OCI-LY3 (cell line): ENCODE data around the gene CDK3.

ENCODE experiments used
- H2AFZ ChIP-seq: fragments of 200-600, 300-600 bp; shearing (Covaris generic); 2 replicates; pipeline ENCODE4 v1.6.0; 2014; ENCODE audit warnings: antibody characterized with exemption, low read depth, low read length
- H3K27ac ChIP-seq: fragments of 200-600, 300-600 bp; sonication (generic); 2 replicates; pipeline ENCODE4 v1.5.1; 2014; ENCODE audit warnings: mild to moderate bottlenecking, low read length, moderate library complexity, mixed read lengths
- H3K27me3 ChIP-seq: fragments of 200-600, 300-600 bp; sonication (generic); 2 replicates; pipeline ENCODE4 v1.6.1; 2014; ENCODE audit warnings: low read depth, low read length, mixed read lengths
- H3K36me3 ChIP-seq: fragments of 200-600, 300-600 bp; sonication (generic); replicated peaks from 2 replicates; pipeline ENCODE3; 2014; ENCODE audit warnings: low read depth, low read length, mixed read lengths
- H3K4me1 ChIP-seq: fragments of 300-600, 200-600 bp; sonication (generic); 2 replicates; pipeline ENCODE4 v1.6.1; 2014; ENCODE audit warnings: low read length, mixed read lengths
- H3K4me2 ChIP-seq: fragments of 200-600, 300-600 bp; sonication (generic); 2 replicates; pipeline ENCODE4 v1.6.1; 2014; ENCODE audit warnings: low read length, mixed read lengths
- H3K4me3 ChIP-seq: fragments of 300-600, 200-600 bp; sonication (generic); 2 replicates; pipeline ENCODE4 v1.5.1; 2014; ENCODE audit warnings: antibody characterized with exemption, mild to moderate bottlenecking, low read length, moderate library complexity
- H3K79me2 ChIP-seq: fragments of 300-600, 200-600 bp; shearing (Covaris generic); 2 replicates; pipeline ENCODE4 v1.6.1; 2014; ENCODE audit warnings: mild to moderate bottlenecking, low read length, mixed read lengths
- H3K9ac ChIP-seq: fragments of 300-600, 200-600 bp; shearing (Covaris generic); 2 replicates; pipeline ENCODE4 v1.6.0; 2014; ENCODE audit warnings: mild to moderate bottlenecking, low read length, moderate library complexity
- H3K9me3 ChIP-seq: fragments of 200-600, 300-600 bp; shearing (Covaris generic); 2 replicates; pipeline ENCODE4 v1.6.1; 2014; ENCODE audit warnings: low read length, mixed read lengths; ENCODE audit not compliant: insufficient read depth
- H4K20me1 ChIP-seq: fragments of 200-600, 300-600 bp; sonication (generic); 2 replicates; pipeline ENCODE4 v1.6.1; 2016; ENCODE audit warnings: low read length, mixed read lengths; ENCODE audit not compliant: insufficient read depth
- CTCF ChIP-seq: fragments of 200-600, 300-600 bp; sonication (generic); IDR thresholded peaks from 2 replicates; pipeline ENCODE4 v1.5.1; 2014; ENCODE audit warnings: antibody characterized with exemption, low read length, low read depth
- EZH2phosphoT487 ChIP-seq: fragments of 200-600 bp; shearing (Covaris generic); IDR thresholded peaks from 2 replicates; pipeline ENCODE4 v1.6.1; 2018; ENCODE audit warnings: antibody characterized with exemption, mixed run types, low read depth

CDK3 gene

DNA sequence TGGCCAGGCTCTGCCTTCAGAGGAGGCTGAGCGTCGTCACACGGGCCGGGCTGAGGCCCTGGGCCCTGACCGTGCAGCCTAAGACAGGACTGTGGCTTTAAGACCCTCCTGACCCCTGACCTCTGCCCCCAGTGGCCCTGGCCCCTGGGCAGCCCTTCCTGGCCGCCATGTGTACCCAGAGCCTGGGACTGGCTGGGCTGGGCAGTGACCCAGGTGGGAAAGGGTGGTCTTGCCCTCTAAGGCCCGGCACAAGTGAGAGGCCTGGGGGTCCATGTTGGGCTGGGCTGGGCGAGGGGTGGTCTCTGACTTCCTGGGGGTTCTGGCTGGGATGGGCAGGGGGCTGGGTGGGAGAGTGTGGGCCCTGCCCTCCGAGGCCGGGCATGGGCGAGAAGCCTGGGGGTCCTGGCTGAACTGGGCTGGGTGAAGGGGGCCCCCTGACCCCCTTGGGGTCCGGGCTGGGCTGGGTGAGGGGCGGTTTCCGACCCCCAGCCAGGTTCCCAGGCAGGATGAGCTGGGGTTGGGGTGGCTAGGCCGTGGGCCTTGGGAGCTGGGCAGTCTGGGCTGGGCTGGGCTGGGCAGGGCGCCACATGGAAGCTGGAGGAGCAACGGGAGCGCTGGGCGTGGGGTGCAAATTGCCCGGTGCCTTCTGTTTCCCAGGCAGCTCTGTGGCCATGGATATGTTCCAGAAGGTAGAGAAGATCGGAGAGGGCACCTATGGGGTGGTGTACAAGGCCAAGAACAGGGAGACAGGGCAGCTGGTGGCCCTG, at the start of gene CDK3:
Gene CDK3, plus strand, starts transcription at position 101 of the 767 bp plus-strand sequence. Its CDS starts 571 bp downstream, at position 672.
- no peaks in the 10 kb centered on the region for H3K9me3 ChIP-seq
- H3K4me3 ChIP-seq: no peak within 1 kb of the TSS
- H3K79me2 ChIP-seq: no peaks in the 10 kb centered on the region
- H2AFZ ChIP-seq: no peak within 1 kb of the TSS
- no peaks in the 10 kb centered on the region for H4K20me1 ChIP-seq
- no peaks in the 10 kb centered on the region for H3K27me3 ChIP-seq
- no peak within 1 kb of the TSS for H3K27ac ChIP-seq
- TF ChIP-seq CTCF (no peak; the same call in 1 of the 2 replicates), EZH2phosphoT487 (no peak)
- H3K4me2 ChIP-seq: no peak within 1 kb of the TSS
- H3K9ac ChIP-seq: no peak within 1 kb of the TSS
- H3K36me3 ChIP-seq: no peaks in the 10 kb centered on the region
- peaks cover 9% of the 10 kb centered on the region for H3K4me1 ChIP-seq

DNA sequence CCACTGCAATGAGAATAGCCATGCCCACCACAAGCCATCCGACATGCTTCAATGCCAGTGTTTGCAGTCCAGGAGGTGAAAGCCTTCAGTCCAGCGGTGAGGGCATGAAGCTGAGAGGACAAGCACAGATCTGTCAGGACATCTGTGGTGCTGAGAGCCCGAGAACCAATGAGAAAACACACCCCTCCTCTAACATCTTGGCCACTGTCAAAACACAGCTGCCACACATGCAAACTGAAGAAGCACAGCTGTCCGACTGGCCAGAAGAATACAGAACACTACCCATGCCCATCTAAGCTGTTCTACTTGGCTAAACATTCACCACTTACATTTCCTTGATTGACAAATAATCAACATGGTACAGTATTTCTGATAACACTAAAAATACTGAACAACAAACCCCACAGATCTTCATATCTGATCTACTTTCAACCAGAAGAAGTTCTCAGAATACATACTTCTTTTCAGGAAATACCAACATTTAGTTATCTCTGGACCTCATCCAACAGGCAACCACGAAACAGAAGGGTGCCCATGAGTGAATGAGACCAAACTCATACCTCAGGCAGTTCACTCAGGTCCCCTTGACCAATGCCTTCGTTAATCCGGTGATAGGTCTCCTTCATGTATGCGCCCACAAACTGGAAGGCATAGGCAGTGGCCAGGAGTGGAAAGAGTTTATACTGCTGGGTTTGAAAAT, 49.6 kb upstream of the CDK3 start:
- Histone ChIP-seq H3K4me3 (no peak overlapping the region), H3K36me3 (peaks cover 10% of the 10 kb centered on the region), H3K27ac (no peak overlapping the region), H3K79me2 (no peaks in the 10 kb centered on the region), H4K20me1 (no peaks in the 10 kb centered on the region), H2AFZ (no peak overlapping the region), H3K4me1 (peaks cover 6% of the 10 kb centered on the region; the same call in 1 of the 2 replicates), H3K9ac (no peak overlapping the region), H3K27me3 (no peaks in the 10 kb centered on the region), H3K9me3 (no peaks in the 10 kb centered on the region), H3K4me2 (no peak overlapping the region)
- TF ChIP-seq CTCF (no peak), EZH2phosphoT487 (no peak)

- Histone ChIP-seq H3K79me2 (no peaks in the 10 kb centered on the region), H3K9ac (no peak overlapping the region), H2AFZ (no peak overlapping the region), H3K27ac (no peak overlapping the region), H4K20me1 (no peaks in the 10 kb centered on the region), H3K36me3 (peaks cover 4% of the 10 kb centered on the region), H3K4me3 (no peak overlapping the region), H3K27me3 (no peaks in the 10 kb centered on the region), H3K4me2 (no peak overlapping the region), H3K9me3 (no peaks in the 10 kb centered on the region), H3K4me1 (no peaks in the 10 kb centered on the region)
- no peak for TF ChIP-seq EZH2phosphoT487
- TF ChIP-seq CTCF: no peak
Observed at GRCh38 chr17:75959051-75959838, 41.4 kb upstream of the CDK3 start.
